A549 (cell line): Measurements from ENCODE around the gene PTPRN2. TPM values are rescaled to one million over a fixed set of nuclear protein-coding genes. Genes with fewer than 3 reads are reported as not detected.

ENCODE experiments used
- ATAC-seq, 2 experiments: fragments of 200-7000 bp in 1 of 2; fragments of >200 bp in 1 of 2; cut with Nextera tagmentation in 1 of 2; cut with Tn5 transposase in 1 of 2; 3 replicates each; pipeline versions ENCODE4 v1.8.0 to v1.9.1; 2018 to 2020; ENCODE audit warnings: mild to moderate bottlenecking in 1 of 2, moderate library complexity in 1 of 2
- CTCF ChIA-PET: fragments of 300-600 bp; sonication (Branson Sonifier 250); formaldehyde crosslinking; extraction: SDS; loops from one replicate; lab custom pipeline; 2021; ENCODE audit warnings: antibody characterized with exemption, inconsistent platforms; lab: Yijun Ruan, JAX
- POLR2A ChIA-PET: fragments of 350-600 bp; formaldehyde crosslinking; extraction: SDS; loops from one replicate; lab custom pipeline; 2021; ENCODE audit warnings: antibody characterized with exemption, inconsistent platforms; lab: Yijun Ruan, JAX
- DNase-seq, 2 experiments: peaks; one replicate each; pipeline versions ENCODE4 v3.0.0 to v3.0.0-alpha.2; 2011 to 2016; ENCODE audit warnings: low read depth in 1 of 2, low spot score in 1 of 2
- FAIRE-seq: peaks from 2 replicates; lab custom pipeline; 2011; peaks lifted over from hg19 to GRCh38; lab: Jason Lieb, UNC
- H3K27ac ChIP-seq, 2 experiments: fragments of >200 bp; sonication (Bioruptor Twin); formaldehyde crosslinking; 3 replicates each; pipeline ENCODE4 v1.5.1; 2016 to 2017
- H3K4me1 ChIP-seq: fragments of >200 bp; sonication (Bioruptor Twin); formaldehyde crosslinking; 3 replicates; pipeline ENCODE4 v1.6.1; 2016
- H3K4me2 ChIP-seq: fragments of >200 bp; sonication (Bioruptor Twin); formaldehyde crosslinking; 3 replicates; pipeline ENCODE4 v1.6.1; 2016
- H3K4me3 ChIP-seq: fragments of >200 bp; sonication (Bioruptor Twin); formaldehyde crosslinking; 3 replicates; pipeline ENCODE4 v1.5.1; 2016
- H3K9me3 ChIP-seq: fragments of >200 bp; sonication (Bioruptor Twin); formaldehyde crosslinking; 3 replicates; pipeline ENCODE4 v1.6.1; 2016
- ATOH8 ChIP-seq: fragments of 250-450 bp; sonication (Bioruptor Pico); IDR thresholded peaks from 2 replicates; pipeline ENCODE4 v1.5.0; 2020; ENCODE audit warnings: low read depth, mild to moderate bottlenecking, moderate library complexity
- FOXS1 ChIP-seq: fragments of 250-450 bp; sonication (Bioruptor Pico); IDR thresholded peaks from 2 replicates; pipeline ENCODE4 v1.5.0; 2020; ENCODE audit warnings: mild to moderate bottlenecking, moderate library complexity
- HDAC2 ChIP-seq: fragments of 200-600 bp; sonication (generic); IDR thresholded peaks from 2 replicates; pipeline ENCODE4 v1.6.1; 2016
- JUN ChIP-seq, 2 experiments: fragments of >200 bp; sonication (Bioruptor Twin); formaldehyde crosslinking; IDR thresholded peaks; 2 replicates in 1 of 2; 3 replicates in 1 of 2; pipeline ENCODE4 v1.6.1; 2016 to 2017
- JUNB ChIP-seq: fragments of >200 bp; sonication (Bioruptor Twin); formaldehyde crosslinking; IDR thresholded peaks from 2 replicates; pipeline ENCODE4 v1.6.1; 2016
- KDM1A ChIP-seq: fragments of 200-600 bp; sonication (generic); IDR thresholded peaks from 2 replicates; pipeline ENCODE4 v1.6.1; 2016; ENCODE audit warnings: low read depth, mild to moderate bottlenecking
- MAFK ChIP-seq: fragments of 450-650 bp; IDR thresholded peaks from 2 replicates; pipeline ENCODE4 v1.6.1; 2014; ENCODE audit not compliant: partially characterized antibody
- MAX ChIP-seq: IDR thresholded peaks from 2 replicates; pipeline ENCODE4 v1.6.1; 2012
- MYC ChIP-seq: IDR thresholded peaks from 2 replicates; pipeline ENCODE4 v1.6.1; 2012; ENCODE audit warnings: mild to moderate bottlenecking, inconsistent platforms, low read length, improper control_type of control experiment, borderline replicate concordance
- NFE2L2 ChIP-seq: fragments of 150-350 bp; conservative IDR thresholded peaks from 2 replicates; pipeline ENCODE4 v1.6.1; 2014; ENCODE audit warnings: low read length
- NPAS2 ChIP-seq: fragments of 250-450 bp; sonication (Bioruptor Pico); IDR thresholded peaks from 2 replicates; pipeline ENCODE4 v1.8.0; 2022; ENCODE audit warnings: mild to moderate bottlenecking, moderate library complexity, borderline replicate concordance
- POLR2A ChIP-seq: IDR thresholded peaks from 2 replicates; pipeline ENCODE4 v1.6.1; 2012; ENCODE audit warnings: mild to moderate bottlenecking, low read length
- RARB ChIP-seq: fragments of 250-450 bp; sonication (Bioruptor Pico); IDR thresholded peaks from 2 replicates; pipeline ENCODE4 v1.8.0; 2021; ENCODE audit warnings: mild to moderate bottlenecking, moderate library complexity
- RCOR1 ChIP-seq: fragments of 150-350 bp; IDR thresholded peaks from 2 replicates; pipeline ENCODE4 v1.6.1; 2014; ENCODE audit warnings: antibody characterized with exemption, low read length, low read depth
- RFX5 ChIP-seq: fragments of 450-650 bp; IDR thresholded peaks from 2 replicates; pipeline ENCODE4 v1.7.1; 2014; ENCODE audit warnings: antibody characterized with exemption, mild to moderate bottlenecking, moderate library complexity
- RNF2 ChIP-seq: fragments of 200-600 bp; sonication (generic); IDR thresholded peaks from 2 replicates; pipeline ENCODE4 v1.6.1; 2016; ENCODE audit warnings: low read depth, mild to moderate bottlenecking, antibody characterized with exemption, moderate library complexity, borderline replicate concordance
- TP53 ChIP-seq: fragments of 250-450 bp; sonication (Bioruptor Pico); IDR thresholded peaks from 2 replicates; pipeline ENCODE4 v1.5.0; 2021; ENCODE audit warnings: mild to moderate bottlenecking, moderate library complexity
- ZC3H11A ChIP-seq: fragments of 450-650 bp; IDR thresholded peaks from 2 replicates; pipeline ENCODE4 v1.6.1; 2014; ENCODE audit warnings: antibody characterized with exemption, mild to moderate bottlenecking
- ZFP36 ChIP-seq: fragments of 450-650 bp; IDR thresholded peaks from 2 replicates; pipeline ENCODE4 v1.6.1; 2014; ENCODE audit warnings: borderline replicate concordance; ENCODE audit not compliant: partially characterized antibody
- WGBS: methylation state at CpG from one replicate; pipeline ENCODE4 v1.1.6; 2017; ENCODE audit errors: missing lambda C conversion rate; 5-methylcytosine and 5-hydroxymethylcytosine counted together
- polyA plus RNA-seq, 4 experiments: library from polyadenylated mRNA; depleted of rRNA in 3 of 4; stranded (reverse); fragments of >200 nt; fragmentation: RNase III in 1 of 4; extraction: RNeasy Plus Mini Kit Qiagen cat#74134 plus additional on column Dnase treatment in 1 of 4; gene quantifications; 2 replicates in 3 of 4; 3 replicates in 1 of 4; pipeline ENCODE4 v1.2.3, GENCODE V29; 2011 to 2017
- TF ChIP-seq, protein P1 (sequence below): fragments of >200 bp; sonication (Bioruptor Twin); formaldehyde crosslinking; IDR thresholded peaks from 3 replicates; pipeline ENCODE4 v1.6.1; 2016
- TF ChIP-seq, protein P2 (sequence below): fragments of >200 bp; sonication (Bioruptor Twin); formaldehyde crosslinking; IDR thresholded peaks from 3 replicates; pipeline ENCODE4 v1.5.1; 2016

PTPRN2 gene
- polyA plus RNA-seq, 2 of the 4 experiments (the other 2 are of a cell fraction) = 0.41 to 1.2 TPM

DNA sequence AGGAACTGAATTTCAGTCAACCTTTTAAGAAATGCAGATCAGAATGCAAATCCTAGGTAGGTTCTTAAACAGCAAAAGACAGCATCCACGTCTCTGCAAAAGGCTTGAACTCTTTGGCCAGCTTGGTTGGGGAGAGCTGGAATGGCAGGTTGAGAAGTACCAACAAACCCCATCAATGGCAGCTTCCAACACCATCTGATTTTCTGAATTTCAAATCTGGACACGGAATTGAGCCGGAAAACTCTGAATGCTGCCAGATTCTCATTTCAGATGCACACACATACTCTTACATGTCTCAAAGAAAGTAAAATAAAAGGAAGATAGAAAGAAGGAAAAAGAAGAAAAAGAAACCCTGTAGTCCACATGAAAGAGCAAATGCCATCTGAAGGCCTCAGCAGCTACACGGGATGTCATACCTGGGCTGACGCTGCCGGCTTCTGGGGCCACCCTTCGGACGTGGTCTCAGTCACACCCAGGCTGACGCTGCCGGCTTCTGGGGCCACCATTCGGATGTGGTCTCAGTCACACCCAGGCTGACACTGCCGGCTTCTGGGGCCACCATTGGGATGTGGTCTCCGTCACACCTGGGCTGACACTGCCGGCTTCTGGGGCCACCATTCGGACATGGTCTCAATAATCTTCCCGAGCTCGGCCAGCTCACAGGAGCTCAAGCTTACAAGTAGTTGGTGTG, 165.3 kb downstream of the PTPRN2 start:
- 87% methylated on average over 17 of the region's 17 CpGs for WGBS
- Histone ChIP-seq H3K27ac (no peak overlapping the region), H3K4me2 (no peak overlapping the region), H3K4me1 (no peaks in the 10 kb centered on the region), H3K9me3 (peaks cover 2% of the 10 kb centered on the region; the same call in 2 of the 3 replicates), H3K4me3 (no peak overlapping the region)
- ATAC-seq (no peak), DNase-seq (no peak), FAIRE-seq (no peak)
- CTCF ChIA-PET = interaction anchor here (1.5 kb wide), 1 partner anchor 13 kb away, joined by 6 read pairs; no protein-coding TSS in a partner anchor
- TF ChIP-seq MAFK = no peak
- TF ChIP-seq TP53 = no peak
- no peak for TF ChIP-seq MYC
- TF ChIP-seq HDAC2 = no peak
- TF ChIP-seq MAX = no peak
- no peak for TF ChIP-seq RARB (CRISPR knock-in tag)
- POLR2A ChIA-PET = no interaction called here

DNA sequence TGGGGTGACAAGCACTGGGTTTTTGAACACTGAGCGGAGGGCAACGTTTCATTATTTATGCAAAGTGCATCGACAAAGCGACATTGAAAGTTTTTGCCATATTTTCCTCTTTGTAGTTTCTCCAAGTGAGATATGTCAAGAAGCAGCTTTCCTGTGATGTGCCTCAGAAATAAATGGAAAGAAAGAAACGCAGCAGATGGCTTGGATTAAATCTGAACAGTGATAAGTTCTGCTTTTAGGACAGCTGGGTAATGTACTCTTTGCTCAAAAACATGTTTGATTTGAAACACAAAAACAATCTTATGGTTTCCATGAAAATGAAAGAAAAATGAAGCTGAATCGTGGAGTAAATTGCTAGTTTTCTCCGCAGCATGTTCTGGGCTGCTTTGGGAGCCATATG, 166.3 kb downstream of the PTPRN2 start:
- no peak for DNase-seq
- no peak overlapping the region for H3K27ac ChIP-seq
- no peak for FAIRE-seq
- TF ChIP-seq RFX5 (no peak), RNF2 (no peak), POLR2A (no peak), NPAS2 (CRISPR knock-in tag) (no peak), JUNB (no peak), FOXS1 (CRISPR knock-in tag) (no peak), RCOR1 (no peak)
- H3K4me3 ChIP-seq = no peak overlapping the region
- 80% methylated on average over 7 of the region's 7 CpGs for WGBS
- no peak for ATAC-seq
- CTCF ChIA-PET = interaction anchor here (1.5 kb wide), 1 partner anchor 12 kb away, joined by 6 read pairs; no protein-coding TSS in a partner anchor
- no peak overlapping the region for H3K4me2 ChIP-seq
- no peaks in the 10 kb centered on the region for H3K4me1 ChIP-seq
- peaks cover 2% of the 10 kb centered on the region; the same call in 2 of the 3 replicates for H3K9me3 ChIP-seq
- POLR2A ChIA-PET = no interaction called here

DNA sequence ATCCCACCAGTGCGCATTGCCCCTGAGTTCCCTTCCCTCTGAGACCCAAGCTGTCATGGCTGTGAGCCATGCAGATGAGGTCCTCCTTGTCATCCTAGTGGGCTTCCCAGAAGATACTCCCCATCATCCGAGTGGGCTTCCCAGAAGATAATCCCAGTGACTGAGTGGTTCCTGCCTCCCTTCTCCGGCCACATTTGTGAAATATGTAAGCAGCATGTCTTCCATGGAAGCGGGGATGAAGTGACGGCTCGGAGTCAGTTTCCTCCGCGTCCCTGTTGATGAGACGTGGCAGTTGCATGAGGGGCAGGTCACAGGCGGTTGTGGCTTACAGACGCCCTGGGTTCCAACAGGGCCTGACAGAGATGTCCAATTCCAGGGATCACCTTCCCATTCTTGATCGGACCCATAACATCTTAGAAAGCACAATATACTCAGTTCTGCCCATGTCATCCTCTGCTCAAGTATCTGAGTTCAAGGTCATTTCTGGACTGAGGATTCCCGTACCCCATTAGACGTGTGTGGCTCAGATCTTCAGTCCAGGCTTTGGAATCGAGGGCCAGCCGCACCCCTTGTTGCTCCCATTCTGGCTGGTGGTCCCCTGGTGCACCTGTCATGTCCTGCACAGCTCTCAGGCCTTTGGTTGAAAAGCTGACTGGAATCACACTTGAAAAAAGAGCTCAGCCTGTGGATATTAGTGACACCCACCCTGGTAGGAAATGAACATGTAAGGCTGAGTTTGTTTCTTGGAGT, 166.9 kb downstream of the PTPRN2 start:
- CTCF ChIA-PET = interaction anchor here (1.3 kb wide), 1 partner anchor 11 kb away, joined by 3 read pairs; no protein-coding TSS in a partner anchor
- no peak for FAIRE-seq
- no peak for ATAC-seq
- TF ChIP-seq, protein P1, sequence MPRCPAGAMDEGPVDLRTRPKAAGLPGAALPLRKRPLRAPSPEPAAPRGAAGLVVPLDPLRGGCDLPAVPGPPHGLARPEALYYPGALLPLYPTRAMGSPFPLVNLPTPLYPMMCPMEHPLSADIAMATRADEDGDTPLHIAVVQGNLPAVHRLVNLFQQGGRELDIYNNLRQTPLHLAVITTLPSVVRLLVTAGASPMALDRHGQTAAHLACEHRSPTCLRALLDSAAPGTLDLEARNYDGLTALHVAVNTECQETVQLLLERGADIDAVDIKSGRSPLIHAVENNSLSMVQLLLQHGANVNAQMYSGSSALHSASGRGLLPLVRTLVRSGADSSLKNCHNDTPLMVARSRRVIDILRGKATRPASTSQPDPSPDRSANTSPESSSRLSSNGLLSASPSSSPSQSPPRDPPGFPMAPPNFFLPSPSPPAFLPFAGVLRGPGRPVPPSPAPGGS = no peak
- TF ChIP-seq RCOR1 (no peak), POLR2A (no peak), JUN (IDR thresholded peaks at IDR 0.05) (no peak), NFE2L2 (no peak), ATOH8 (no peak), ZFP36 (no peak), ZC3H11A (no peak), KDM1A (no peak)
- TF ChIP-seq, protein P2, sequence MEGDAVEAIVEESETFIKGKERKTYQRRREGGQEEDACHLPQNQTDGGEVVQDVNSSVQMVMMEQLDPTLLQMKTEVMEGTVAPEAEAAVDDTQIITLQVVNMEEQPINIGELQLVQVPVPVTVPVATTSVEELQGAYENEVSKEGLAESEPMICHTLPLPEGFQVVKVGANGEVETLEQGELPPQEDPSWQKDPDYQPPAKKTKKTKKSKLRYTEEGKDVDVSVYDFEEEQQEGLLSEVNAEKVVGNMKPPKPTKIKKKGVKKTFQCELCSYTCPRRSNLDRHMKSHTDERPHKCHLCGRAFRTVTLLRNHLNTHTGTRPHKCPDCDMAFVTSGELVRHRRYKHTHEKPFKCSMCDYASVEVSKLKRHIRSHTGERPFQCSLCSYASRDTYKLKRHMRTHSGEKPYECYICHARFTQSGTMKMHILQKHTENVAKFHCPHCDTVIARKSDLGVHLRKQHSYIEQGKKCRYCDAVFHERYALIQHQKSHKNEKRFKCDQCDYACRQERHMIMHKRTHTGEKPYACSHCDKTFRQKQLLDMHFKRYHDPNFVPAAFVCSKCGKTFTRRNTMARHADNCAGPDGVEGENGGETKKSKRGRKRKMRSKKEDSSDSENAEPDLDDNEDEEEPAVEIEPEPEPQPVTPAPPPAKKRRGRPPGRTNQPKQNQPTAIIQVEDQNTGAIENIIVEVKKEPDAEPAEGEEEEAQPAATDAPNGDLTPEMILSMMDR = no peak
- Histone ChIP-seq H3K4me3 (no peak overlapping the region), H3K4me1 (no peaks in the 10 kb centered on the region), H3K9me3 (peaks cover 2% of the 10 kb centered on the region; the same call in 2 of the 3 replicates), H3K4me2 (no peak overlapping the region), H3K27ac (no peak overlapping the region)
- POLR2A ChIA-PET = no interaction called here
- DNase-seq = no peak
- 87% methylated on average over 16 of the region's 16 CpGs for WGBS
